ENCODE results near the gene PTPRH.

- no peak for TF ChIP-seq GATA2 (IDR thresholded peaks at IDR 0.05; ENCODE audit: low read depth, low read length)
- TF ChIP-seq GATA3 (IDR thresholded peaks at IDR 0.05; ENCODE audit: low read depth, low read length): no peak
These were observed 20.5 kb upstream of the PTPRH start for GRCh38 chr19:55229789-55230182.

Data from SH-SY5Y (cell line).